ENCODE measurements around the gene QRICH2.
"Not testable (repeated sequence)": the region's sequence is repeated elsewhere in the genome, so short reads cannot be mapped to it uniquely, and the experiment has no call there.

The QRICH2 gene

GRCh38 chr17:76243826-76244679 lies 64.0 kb downstream of the QRICH2 start:
- no peaks in the 10 kb centered on the region for H3K9me3 Mint-ChIP-seq (ENCODE audit: low read depth)
- peak overlapping the region; percentile 46 for H3K27ac Mint-ChIP-seq
- no peaks in the 10 kb centered on the region for H3K36me3 Mint-ChIP-seq
- peak overlapping the region; percentile 46 for H3K4me3 Mint-ChIP-seq
- no peaks in the 10 kb centered on the region for H3K27me3 Mint-ChIP-seq
- peaks cover 66% of the 10 kb centered on the region for H3K4me1 Mint-ChIP-seq (ENCODE audit: low read depth)

GRCh38 chr17:76241691-76242255 lies 66.3 kb downstream of the QRICH2 start:
- peaks cover 71% of the 10 kb centered on the region for H3K4me1 Mint-ChIP-seq (ENCODE audit: low read depth)
- H3K27me3 Mint-ChIP-seq = no peaks in the 10 kb centered on the region
- H3K36me3 Mint-ChIP-seq = peaks cover under 1% of the 10 kb centered on the region
- H3K4me3 Mint-ChIP-seq = peak overlapping the region; percentile 94
- no peaks in the 10 kb centered on the region for H3K9me3 Mint-ChIP-seq (ENCODE audit: low read depth)
- peak overlapping the region; percentile 96 for H3K27ac Mint-ChIP-seq

- peak overlapping the region; percentile 96 for H3K27ac Mint-ChIP-seq
- H3K4me1 Mint-ChIP-seq (ENCODE audit: low read depth) = peaks cover 65% of the 10 kb centered on the region
These were observed 66.9 kb downstream of the QRICH2 start for GRCh38 chr17:76241204-76241538.

GRCh38 chr17:76240461-76241203 lies 67.4 kb downstream of the QRICH2 start, which contains the start of gene RNF157:
Gene RNF157, minus strand, starts transcription at chr17:76240493. Its CDS starts 253 bp downstream, at chr17:76240240.
- peaks cover 2% of the 10 kb centered on the region for H3K36me3 Mint-ChIP-seq
- H3K9me3 Mint-ChIP-seq (ENCODE audit: low read depth) = no peaks in the 10 kb centered on the region
- no peaks in the 10 kb centered on the region for H3K27me3 Mint-ChIP-seq
- peak within 1 kb of the TSS; percentile 96 for H3K27ac Mint-ChIP-seq
- peaks cover 62% of the 10 kb centered on the region for H3K4me1 Mint-ChIP-seq (ENCODE audit: low read depth)
- H3K4me3 Mint-ChIP-seq = peak within 1 kb of the TSS; percentile 94

More at GRCh38 chr17:76241204-76241538, 66.9 kb downstream of the QRICH2 start:
- H3K9me3 Mint-ChIP-seq (ENCODE audit: low read depth) = no peaks in the 10 kb centered on the region
- H3K36me3 Mint-ChIP-seq = peaks cover 2% of the 10 kb centered on the region
- H3K27me3 Mint-ChIP-seq = no peaks in the 10 kb centered on the region
- peak overlapping the region; percentile 94 for H3K4me3 Mint-ChIP-seq

GRCh38 chr17:76239538-76240274 lies 68.4 kb downstream of the QRICH2 start:
- H3K27me3 Mint-ChIP-seq = no peaks in the 10 kb centered on the region
- H3K36me3 Mint-ChIP-seq = peaks cover 2% of the 10 kb centered on the region
- H3K9me3 Mint-ChIP-seq (ENCODE audit: low read depth) = no peaks in the 10 kb centered on the region
- peak overlapping the region; percentile 86 for H3K4me3 Mint-ChIP-seq
- peaks cover 58% of the 10 kb centered on the region for H3K4me1 Mint-ChIP-seq (ENCODE audit: low read depth)
- peak overlapping the region; percentile 86 for H3K27ac Mint-ChIP-seq

DNA sequence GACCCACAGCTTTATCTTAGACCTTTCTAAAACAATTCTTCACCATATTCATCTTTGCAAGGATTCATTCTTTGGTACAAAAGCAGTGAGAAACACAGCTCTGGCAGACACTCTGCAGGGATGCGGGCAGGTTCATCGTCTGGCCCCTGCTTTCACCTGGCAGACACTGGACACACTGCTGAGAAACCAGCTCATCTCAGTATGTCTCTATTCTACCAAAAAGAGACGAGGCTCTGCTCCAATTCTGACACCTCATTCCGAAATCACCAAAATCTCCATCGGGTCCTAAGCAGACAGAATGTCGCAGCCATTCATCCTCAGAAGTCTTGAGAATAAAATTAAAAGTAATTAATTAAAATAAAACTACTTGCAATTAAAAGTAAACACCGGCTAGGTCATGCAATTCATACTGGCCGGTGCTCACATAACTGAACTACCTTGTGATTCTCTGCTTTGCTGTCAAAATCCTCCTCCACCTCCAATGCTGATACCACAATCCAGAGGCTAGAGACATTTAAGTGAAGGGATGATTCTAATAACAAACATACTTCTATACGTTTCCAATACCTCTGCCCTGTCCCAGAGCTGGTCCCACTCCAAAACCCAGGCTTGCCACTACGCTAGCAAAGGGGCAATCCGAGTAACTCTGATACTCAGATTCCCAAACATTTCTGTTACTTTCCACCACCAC lies 69.1 kb downstream of the QRICH2 start:
- H3K4me1 Mint-ChIP-seq (ENCODE audit: low read depth) = peaks cover 58% of the 10 kb centered on the region
- no peaks in the 10 kb centered on the region for H3K27me3 Mint-ChIP-seq
- H3K27ac Mint-ChIP-seq = peak overlapping the region; percentile 86

GRCh38 chr17:76237859-76238313 lies 70.2 kb downstream of the QRICH2 start:
- Mint-ChIP-seq H3K27ac (peak overlapping the region; percentile 86), H3K4me1 (ENCODE audit: low read depth) (peaks cover 52% of the 10 kb centered on the region), H3K27me3 (no peaks in the 10 kb centered on the region), H3K4me3 (peak overlapping the region; percentile 86), H3K36me3 (peaks cover 2% of the 10 kb centered on the region), H3K9me3 (ENCODE audit: low read depth) (no peaks in the 10 kb centered on the region)

More for the DNA sequence above, 69.1 kb downstream of the QRICH2 start:
- Mint-ChIP-seq H3K36me3 (peaks cover 2% of the 10 kb centered on the region), H3K4me3 (peak overlapping the region; percentile 86), H3K9me3 (ENCODE audit: low read depth) (no peaks in the 10 kb centered on the region)

DNA sequence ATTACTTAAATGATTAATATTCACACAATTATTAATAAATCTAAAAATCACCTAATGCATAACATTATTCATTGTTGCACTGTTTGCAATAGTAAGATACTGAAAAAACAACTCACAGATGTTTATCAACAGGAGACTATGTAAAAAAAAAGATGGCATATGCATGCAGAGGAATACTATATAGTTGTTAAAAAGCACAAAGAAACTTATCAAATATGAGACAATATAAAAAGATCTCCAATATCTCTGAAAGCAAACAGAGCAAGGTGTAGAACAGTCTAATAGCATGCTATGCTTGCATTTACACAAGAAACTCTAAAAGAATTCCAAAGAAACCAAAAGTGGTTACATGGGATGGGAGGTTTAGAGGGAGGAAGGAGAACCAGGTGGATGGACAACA lies 71.5 kb downstream of the QRICH2 start:
- Mint-ChIP-seq H3K9me3 (ENCODE audit: low read depth) (no peaks in the 10 kb centered on the region), H3K4me1 (ENCODE audit: low read depth) (peaks cover 52% of the 10 kb centered on the region), H3K27me3 (no peaks in the 10 kb centered on the region), H3K27ac (peak overlapping the region; percentile 79), H3K36me3 (peaks cover 5% of the 10 kb centered on the region), H3K4me3 (no peak overlapping the region)

- H3K27me3 Mint-ChIP-seq = no peaks in the 10 kb centered on the region
These were observed 72.2 kb downstream of the QRICH2 start for GRCh38 chr17:76235883-76236282.

DNA sequence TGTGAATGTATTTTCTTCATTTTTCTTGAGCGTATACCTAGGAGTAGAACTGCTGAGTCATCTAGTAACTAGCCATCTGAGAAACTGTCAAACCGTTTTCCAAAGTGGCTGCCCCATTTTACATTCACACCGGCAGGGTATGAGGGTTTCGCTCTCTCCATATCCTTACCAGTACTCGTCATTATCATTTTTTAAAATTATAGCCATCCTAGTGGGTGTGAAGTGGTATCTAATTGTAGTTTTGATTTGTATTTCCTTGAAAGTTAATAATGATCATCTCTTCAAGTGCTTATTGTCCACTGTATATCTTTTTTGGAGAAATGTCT lies 73.8 kb downstream of the QRICH2 start:
- Mint-ChIP-seq H3K4me1 (ENCODE audit: low read depth) (peaks cover 54% of the 10 kb centered on the region), H3K4me3 (no peak overlapping the region), H3K27me3 (no peaks in the 10 kb centered on the region), H3K27ac (peak overlapping the region; percentile 66), H3K9me3 (ENCODE audit: low read depth) (no peaks in the 10 kb centered on the region), H3K36me3 (peaks cover 12% of the 10 kb centered on the region)

More at GRCh38 chr17:76235883-76236282, 72.2 kb downstream of the QRICH2 start:
- Mint-ChIP-seq H3K9me3 (ENCODE audit: low read depth) (no peaks in the 10 kb centered on the region), H3K36me3 (peaks cover 6% of the 10 kb centered on the region), H3K4me1 (ENCODE audit: low read depth) (peaks cover 49% of the 10 kb centered on the region), H3K27ac (peak overlapping the region; percentile 58), H3K4me3 (no peak overlapping the region)

DNA sequence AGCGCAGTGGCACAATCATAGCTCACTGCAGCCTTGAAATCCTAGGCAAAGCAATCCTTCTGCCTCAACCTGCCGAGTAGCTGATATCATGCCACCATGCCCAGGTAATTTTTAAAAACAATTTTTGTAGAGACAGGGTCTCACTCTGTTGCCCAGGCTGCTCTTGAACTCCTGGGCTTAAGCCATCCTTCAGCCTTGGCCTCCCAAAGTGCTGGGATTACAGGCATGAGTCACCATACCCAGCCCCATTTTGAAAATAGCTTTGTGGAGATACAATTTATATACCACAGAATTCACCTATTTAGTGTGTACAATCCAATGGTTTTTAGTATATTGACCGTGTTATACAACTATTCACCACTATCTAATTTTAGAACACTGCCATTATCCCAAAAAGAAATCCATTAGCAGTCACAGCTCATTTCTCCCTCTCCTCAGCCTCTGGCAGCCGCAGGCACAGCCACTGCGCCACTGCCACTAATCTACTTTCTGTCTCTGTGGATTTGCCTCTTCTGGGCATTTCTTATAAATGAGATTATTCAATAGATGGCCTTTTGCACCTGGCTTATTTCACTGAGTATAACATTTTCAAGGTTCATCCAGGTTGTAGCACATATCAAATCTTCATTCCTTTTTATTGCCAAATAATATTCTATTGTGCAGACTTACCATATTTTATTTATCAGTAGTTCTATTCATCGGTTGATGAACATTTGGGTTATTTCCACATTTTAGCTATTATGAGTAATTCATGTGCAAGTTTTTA lies 74.3 kb downstream of the QRICH2 start:
- no peaks in the 10 kb centered on the region for H3K9me3 Mint-ChIP-seq (ENCODE audit: low read depth)
- peak overlapping the region; percentile 66 for H3K27ac Mint-ChIP-seq
- H3K36me3 Mint-ChIP-seq = peaks cover 15% of the 10 kb centered on the region
- peaks cover 55% of the 10 kb centered on the region for H3K4me1 Mint-ChIP-seq (ENCODE audit: low read depth)
- no peaks in the 10 kb centered on the region for H3K27me3 Mint-ChIP-seq
- H3K4me3 Mint-ChIP-seq = no peak overlapping the region

GRCh38 chr17:76232342-76232741 lies 75.7 kb downstream of the QRICH2 start:
- H3K4me3 Mint-ChIP-seq = no peak overlapping the region
- H3K36me3 Mint-ChIP-seq = peaks cover 19% of the 10 kb centered on the region
- peak overlapping the region; percentile 28 for H3K27ac Mint-ChIP-seq

GRCh38 chr17:76226749-76227148 lies 81.3 kb downstream of the QRICH2 start:
- H3K4me1 Mint-ChIP-seq (ENCODE audit: low read depth) = peaks cover 38% of the 10 kb centered on the region
- H3K27ac Mint-ChIP-seq; H3K9me3 Mint-ChIP-seq (ENCODE audit: low read depth); H3K27me3 Mint-ChIP-seq; H3K4me3 Mint-ChIP-seq: not testable (repeated sequence)
- H3K36me3 Mint-ChIP-seq = peaks cover 19% of the 10 kb centered on the region

More at GRCh38 chr17:76232342-76232741, 75.7 kb downstream of the QRICH2 start:
- Mint-ChIP-seq H3K4me1 (ENCODE audit: low read depth) (peaks cover 51% of the 10 kb centered on the region), H3K9me3 (ENCODE audit: low read depth) (no peaks in the 10 kb centered on the region), H3K27me3 (no peaks in the 10 kb centered on the region)

All from activated naive CD8-positive, alpha-beta T cell (primary cell).